GM21390 (cell line): ENCODE data around the gene KLHL2.
A peak's percentile ranks its signal among the peaks of the same experiment; 100 is the strongest.
"Not testable (repeated sequence)": the region's sequence is repeated elsewhere in the genome, so short reads cannot be mapped to it uniquely, and the experiment has no call there.

Experiments used
- ATAC-seq: cut with Tn5 transposase; IDR thresholded peaks from one replicate; pipeline ENCODE4 v1.9.1; 2021; ENCODE audit not compliant: unreplicated experiment

Gene KLHL2

GRCh38 chr4:165326831-165327210, 119.5 kb downstream of the KLHL2 start:
- ATAC-seq = peak; percentile 0

GRCh38 chr4:165327211-165328100, 120.1 kb downstream of the KLHL2 start, which contains the start of gene MSMO1:
Gene MSMO1, plus strand, starts transcription at chr4:165327669. Its CDS starts 5,702 bp downstream, at chr4:165333371.
- ATAC-seq = peak; percentile 96

- peak; percentile 1 for ATAC-seq
Observed at GRCh38 chr4:165328101-165328425, 120.7 kb downstream of the KLHL2 start.

- ATAC-seq = no peak
Observed at GRCh38 chr4:165328708-165329107, 121.3 kb downstream of the KLHL2 start.

- no peak for ATAC-seq
Observed at GRCh38 chr4:165330071-165330470, 122.7 kb downstream of the KLHL2 start.

GRCh38 chr4:165330666-165331065, 123.3 kb downstream of the KLHL2 start:
- no peak for ATAC-seq

- no peak for ATAC-seq
Observed at GRCh38 chr4:165331359-165331758, 124.0 kb downstream of the KLHL2 start.

- ATAC-seq = no peak
Observed at GRCh38 chr4:165331823-165332222, 124.5 kb downstream of the KLHL2 start.

- ATAC-seq = no peak
Observed at GRCh38 chr4:165332502-165332901, 125.1 kb downstream of the KLHL2 start.

- ATAC-seq = no peak
Observed at GRCh38 chr4:165335163-165335703, 127.9 kb downstream of the KLHL2 start.

- no peak for ATAC-seq
Observed at GRCh38 chr4:165336743-165337142, 129.4 kb downstream of the KLHL2 start.

- not testable (repeated sequence) for ATAC-seq
Observed at GRCh38 chr4:165342340-165342739, 135.0 kb downstream of the KLHL2 start.

GRCh38 chr4:165343353-165344191, 136.2 kb downstream of the KLHL2 start:
- ATAC-seq = no peak

- ATAC-seq = no peak
Observed at GRCh38 chr4:165345666-165346417, 138.5 kb downstream of the KLHL2 start.

GRCh38 chr4:165347647-165348569, 140.5 kb downstream of the KLHL2 start:
- no peak for ATAC-seq

GRCh38 chr4:165351359-165352130, 144.2 kb downstream of the KLHL2 start:
- ATAC-seq = no peak

- peak; percentile 63 for ATAC-seq
Observed at GRCh38 chr4:165355900-165356300, 148.5 kb downstream of the KLHL2 start.

GRCh38 chr4:165359506-165359905, 152.1 kb downstream of the KLHL2 start:
- ATAC-seq = no peak

GRCh38 chr4:165360041-165360695, 152.8 kb downstream of the KLHL2 start:
- ATAC-seq = no peak
